ENCODE measurements around the gene FBXW4.

Gene FBXW4

DNA sequence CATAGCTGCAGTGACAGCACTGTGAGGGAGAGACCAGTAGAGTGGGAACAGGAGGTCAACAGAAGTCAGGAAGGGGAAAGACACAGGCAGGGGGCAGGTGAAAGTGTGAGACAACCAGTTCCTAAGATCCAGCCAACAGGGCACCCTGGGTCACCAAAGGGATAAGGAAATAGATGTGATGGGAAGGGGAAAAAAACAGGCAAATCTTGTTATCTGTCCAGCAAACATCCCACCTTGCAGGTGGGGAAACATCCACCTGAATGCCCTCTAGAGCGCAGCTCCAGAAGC lies 64.4 kb downstream of the FBXW4 start:
- Histone ChIP-seq H3K79me1 (ENCODE audit: low read depth, low read length) (no peaks in the 10 kb centered on the region), H4K91ac (ENCODE audit: low read depth, low read length, poor library complexity) (no peak overlapping the region), H3K18ac (ENCODE audit: low read length) (peak overlapping the region; percentile 88), H2BK120ac (ENCODE audit: low read depth, low read length) (no peak overlapping the region), H4K8ac (ENCODE audit: low read depth, low read length) (no peak overlapping the region), H2BK12ac (ENCODE audit: low read length) (no peak overlapping the region), H3K14ac (ENCODE audit: low read length) (no peak overlapping the region), H3K23ac (ENCODE audit: low read depth, low read length, poor library complexity) (peak overlapping the region; percentile 76), H2BK15ac (ENCODE audit: low read length) (no peak overlapping the region), H2BK5ac (ENCODE audit: low read length) (peak overlapping the region; percentile 14), H2AK5ac (ENCODE audit: low read depth, low read length) (peak overlapping the region; percentile 73), H3K27me3 (ENCODE audit: control insufficient read depth in 3 of 3, insufficient read depth in 3 of 3, low read depth in 1 of 3, low read length in 3 of 3) (peaks cover 0 to 46% (median 0%) of the 10 kb centered on the region in 3 experiments), H3K4ac (ENCODE audit: low read length) (no peak overlapping the region), H3K27ac (replicated peaks; ENCODE audit: low read length) (peak overlapping the region; percentile 64), H3K4me2 (ENCODE audit: insufficient read depth, low read length, poor library complexity, severe bottlenecking) (no peak overlapping the region), H3K9ac (ENCODE audit: low read depth, low read length, poor library complexity) (no peak overlapping the region), H2AFZ (ENCODE audit: low read length) (no peak overlapping the region), H3K9me3 (replicated peaks in 1 of 2; ENCODE audit: control insufficient read depth in 2 of 2, insufficient read depth in 1 of 2, low read depth in 1 of 2, low read length in 2 of 2) (peaks cover 0 to 4% of the 10 kb centered on the region in 2 donors), H3K4me1 (ENCODE audit: control insufficient read depth in 2 of 2, insufficient read depth in 1 of 2, low read depth in 1 of 2, low read length in 2 of 2) (peaks cover 0 to 21% of the 10 kb centered on the region in 2 donors), H3K36me3 (replicated peaks in 1 of 2; ENCODE audit: control insufficient read depth in 2 of 2, insufficient read depth in 2 of 2, low read length in 2 of 2) (peaks cover 0 to 3% of the 10 kb centered on the region in 2 donors), H3K4me3 (ENCODE audit: low read length in 2 of 2) (no peak overlapping the region)
- WGBS, 2 donors (ENCODE audit: extremely low coverage in 2 of 2, insufficient read length in 2 of 2, insufficient replicate concordance in 1 of 2): no CpG with 5 or more reads among the region's 1 CpG
- DNase-seq (ENCODE audit: low spot score): no peak

DNA sequence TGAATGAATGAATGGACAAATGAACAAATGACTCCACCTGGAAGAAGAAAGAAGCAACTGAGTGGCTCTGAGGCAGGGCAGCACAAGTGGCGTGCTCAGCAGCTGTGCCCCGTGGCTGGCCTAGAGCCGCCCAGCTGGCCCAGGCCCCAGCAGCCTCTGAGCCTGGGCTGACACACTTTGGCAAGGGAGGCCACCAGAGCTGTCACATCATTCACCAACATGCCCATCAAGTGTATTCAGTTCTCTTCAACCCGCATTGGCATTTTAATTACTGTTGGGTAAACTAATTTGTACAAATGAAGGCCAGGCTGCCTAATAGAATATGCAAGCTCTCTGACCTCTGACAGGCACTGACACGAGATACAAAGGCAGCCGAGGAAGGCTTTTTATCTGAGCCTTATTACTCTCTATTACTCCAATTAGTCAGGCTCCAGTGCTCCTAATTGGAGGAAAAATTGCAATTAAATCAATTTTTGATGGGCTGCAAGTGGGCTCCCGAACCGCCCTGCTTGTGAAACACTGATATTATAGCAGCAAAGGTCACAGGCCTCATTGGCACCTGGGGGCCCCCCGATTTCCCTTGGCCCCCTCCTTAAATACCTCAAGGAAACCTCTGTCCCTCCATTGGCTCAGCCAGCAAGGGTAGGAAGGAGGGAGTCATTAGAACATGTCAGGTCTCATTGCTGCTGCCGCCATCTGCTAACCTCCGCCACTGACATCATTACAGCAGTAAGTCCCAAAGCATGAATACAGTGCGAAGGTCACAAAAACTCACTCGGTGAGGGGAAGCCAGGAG lies 64.9 kb downstream of the FBXW4 start:
- H3K9ac ChIP-seq (ENCODE audit: low read depth, low read length, poor library complexity): no peak overlapping the region
- peak overlapping the region; percentile 14 for H2BK5ac ChIP-seq (ENCODE audit: low read length)
- no peak overlapping the region for H3K4me2 ChIP-seq (ENCODE audit: insufficient read depth, low read length, poor library complexity, severe bottlenecking)
- H3K27me3 ChIP-seq (ENCODE audit: control insufficient read depth in 3 of 3, insufficient read depth in 3 of 3, low read depth in 1 of 3, low read length in 3 of 3): peaks cover 0 to 50% (median 0%) of the 10 kb centered on the region in 3 experiments
- peaks cover 0 to 4% of the 10 kb centered on the region in 2 donors for H3K9me3 ChIP-seq (replicated peaks in 1 of 2; ENCODE audit: control insufficient read depth in 2 of 2, insufficient read depth in 1 of 2, low read depth in 1 of 2, low read length in 2 of 2)
- H3K4me3 ChIP-seq (ENCODE audit: low read length in 2 of 2): no peak overlapping the region
- no peak overlapping the region for H4K8ac ChIP-seq (ENCODE audit: low read depth, low read length)
- no peak overlapping the region for H3K4ac ChIP-seq (ENCODE audit: low read length)
- peak overlapping the region; percentile 88 for H3K18ac ChIP-seq (ENCODE audit: low read length)
- WGBS, 2 donors (ENCODE audit: extremely low coverage in 2 of 2, insufficient read length in 2 of 2, insufficient replicate concordance in 1 of 2): no CpG with 5 or more reads among the region's 13 CpGs
- H3K4me1 ChIP-seq (ENCODE audit: control insufficient read depth in 2 of 2, insufficient read depth in 1 of 2, low read depth in 1 of 2, low read length in 2 of 2): peaks cover 0 to 22% of the 10 kb centered on the region in 2 donors
- H3K14ac ChIP-seq (ENCODE audit: low read length): no peak overlapping the region
- DNase-seq (ENCODE audit: low spot score): peak; percentile 69
- peaks cover 0 to 3% of the 10 kb centered on the region in 2 donors for H3K36me3 ChIP-seq (replicated peaks in 1 of 2; ENCODE audit: control insufficient read depth in 2 of 2, insufficient read depth in 2 of 2, low read length in 2 of 2)
- no peaks in the 10 kb centered on the region for H3K79me1 ChIP-seq (ENCODE audit: low read depth, low read length)
- H2BK15ac ChIP-seq (ENCODE audit: low read length): no peak overlapping the region
- H3K27ac ChIP-seq (replicated peaks; ENCODE audit: low read length): peak overlapping the region; percentile 64
- no peak overlapping the region for H2BK120ac ChIP-seq (ENCODE audit: low read depth, low read length)
- H3K23ac ChIP-seq (ENCODE audit: low read depth, low read length, poor library complexity): peak overlapping the region; percentile 76
- H2BK12ac ChIP-seq (ENCODE audit: low read length): no peak overlapping the region
- no peak overlapping the region for H2AFZ ChIP-seq (ENCODE audit: low read length)
- no peak overlapping the region for H4K91ac ChIP-seq (ENCODE audit: low read depth, low read length, poor library complexity)
- H2AK5ac ChIP-seq (ENCODE audit: low read depth, low read length): peak overlapping the region; percentile 73

DNA sequence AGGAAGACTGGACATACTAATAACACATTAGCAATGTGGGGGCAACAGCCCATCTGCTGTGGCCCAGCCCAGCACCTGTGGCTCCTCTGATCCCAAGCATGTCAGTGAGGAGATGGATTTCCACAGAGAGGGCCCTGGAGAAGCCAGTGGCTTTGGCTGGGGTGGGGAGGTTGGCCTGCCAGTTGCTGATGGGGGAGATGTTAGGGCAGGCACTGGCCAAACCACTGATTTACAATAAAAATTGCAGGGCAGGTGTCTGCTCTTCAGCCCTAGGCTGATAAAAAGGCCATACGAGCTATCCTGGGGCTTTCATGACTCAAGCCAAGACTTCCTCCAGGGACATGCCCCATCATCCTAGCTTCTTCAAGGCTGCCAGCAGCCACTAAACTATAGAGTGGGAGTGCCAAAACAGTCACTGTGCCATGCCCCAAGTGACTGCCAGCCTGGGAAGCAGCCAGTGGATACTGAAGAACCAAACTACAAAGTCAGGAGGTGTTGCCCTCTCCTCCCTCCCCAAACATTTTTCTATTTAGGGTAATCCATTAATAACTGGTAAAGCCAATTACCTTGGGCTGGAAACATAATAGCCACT lies 69.1 kb downstream of the FBXW4 start:
- Histone ChIP-seq H4K8ac (ENCODE audit: low read depth, low read length) (no peak overlapping the region), H2AK5ac (ENCODE audit: low read depth, low read length) (peak overlapping the region; percentile 18), H3K9ac (ENCODE audit: low read depth, low read length, poor library complexity) (no peak overlapping the region), H3K4me3 (ENCODE audit: low read length in 2 of 2) (no peak overlapping the region), H2BK120ac (ENCODE audit: low read depth, low read length) (no peak overlapping the region), H3K36me3 (replicated peaks in 1 of 2; ENCODE audit: control insufficient read depth in 2 of 2, insufficient read depth in 2 of 2, low read length in 2 of 2) (peaks cover 0 to 3% of the 10 kb centered on the region in 2 donors), H4K91ac (ENCODE audit: low read depth, low read length, poor library complexity) (no peak overlapping the region), H3K9me3 (replicated peaks in 1 of 2; ENCODE audit: control insufficient read depth in 2 of 2, insufficient read depth in 1 of 2, low read depth in 1 of 2, low read length in 2 of 2) (no peaks in the 10 kb centered on the region), H3K27ac (replicated peaks; ENCODE audit: low read length) (no peak overlapping the region), H3K4me2 (ENCODE audit: insufficient read depth, low read length, poor library complexity, severe bottlenecking) (no peak overlapping the region), H2BK5ac (ENCODE audit: low read length) (no peak overlapping the region), H3K27me3 (ENCODE audit: control insufficient read depth in 3 of 3, insufficient read depth in 3 of 3, low read depth in 1 of 3, low read length in 3 of 3) (peaks cover 0 to 54% (median 0%) of the 10 kb centered on the region in 3 experiments), H3K4me1 (ENCODE audit: control insufficient read depth in 2 of 2, insufficient read depth in 1 of 2, low read depth in 1 of 2, low read length in 2 of 2) (peaks cover 0 to 20% of the 10 kb centered on the region in 2 donors), H3K4ac (ENCODE audit: low read length) (no peak overlapping the region), H3K18ac (ENCODE audit: low read length) (no peak overlapping the region), H2AFZ (ENCODE audit: low read length) (no peak overlapping the region), H2BK15ac (ENCODE audit: low read length) (no peak overlapping the region), H3K14ac (ENCODE audit: low read length) (no peak overlapping the region), H3K79me1 (ENCODE audit: low read depth, low read length) (no peaks in the 10 kb centered on the region), H3K23ac (ENCODE audit: low read depth, low read length, poor library complexity) (no peak overlapping the region), H2BK12ac (ENCODE audit: low read length) (no peak overlapping the region)
- WGBS, 2 donors (ENCODE audit: extremely low coverage in 2 of 2, insufficient read length in 2 of 2, insufficient replicate concordance in 1 of 2): no CpG with 5 or more reads among the region's 1 CpG
- no peak for DNase-seq (ENCODE audit: low spot score)

DNA sequence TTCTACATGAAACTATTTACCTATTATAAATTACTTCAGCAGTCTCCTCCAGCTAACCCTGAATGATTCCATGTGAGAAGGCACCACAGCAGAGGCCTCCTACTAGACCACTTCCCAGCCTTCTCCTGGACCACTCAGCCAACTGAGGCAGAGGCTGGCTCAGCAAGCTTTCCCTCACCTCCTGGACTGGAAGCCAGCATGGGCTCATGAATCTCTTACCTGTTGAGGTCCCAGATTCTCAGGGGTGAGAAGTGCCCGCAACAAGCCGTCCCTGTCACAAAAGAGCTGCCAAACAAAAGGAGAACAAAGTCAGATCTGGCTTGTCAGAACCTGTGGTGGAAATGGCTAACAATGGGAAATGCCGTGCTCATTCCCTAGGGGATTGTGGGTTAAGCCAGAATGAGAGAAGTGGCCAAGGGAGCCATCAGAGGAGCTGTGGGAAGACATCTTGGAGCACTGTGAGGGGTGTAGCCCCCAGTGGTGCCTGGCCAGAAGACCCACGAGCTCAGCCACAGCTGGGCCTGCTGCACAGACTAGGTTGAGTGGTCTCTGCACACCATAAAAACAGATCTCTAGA lies 70.4 kb downstream of the FBXW4 start:
- no peak for DNase-seq (ENCODE audit: low spot score)
- H2BK120ac ChIP-seq (ENCODE audit: low read depth, low read length): no peak overlapping the region
- H2BK5ac ChIP-seq (ENCODE audit: low read length): no peak overlapping the region
- peaks cover 0 to 19% of the 10 kb centered on the region in 2 donors for H3K4me1 ChIP-seq (ENCODE audit: control insufficient read depth in 2 of 2, insufficient read depth in 1 of 2, low read depth in 1 of 2, low read length in 2 of 2)
- no peak overlapping the region for H2AK5ac ChIP-seq (ENCODE audit: low read depth, low read length)
- H2BK12ac ChIP-seq (ENCODE audit: low read length): no peak overlapping the region
- H3K36me3 ChIP-seq (replicated peaks in 1 of 2; ENCODE audit: control insufficient read depth in 2 of 2, insufficient read depth in 2 of 2, low read length in 2 of 2): peaks cover 0 to 3% of the 10 kb centered on the region in 2 donors
- H3K9ac ChIP-seq (ENCODE audit: low read depth, low read length, poor library complexity): no peak overlapping the region
- H4K91ac ChIP-seq (ENCODE audit: low read depth, low read length, poor library complexity): no peak overlapping the region
- peak overlapping the region; percentile 20 for H3K18ac ChIP-seq (ENCODE audit: low read length)
- H3K9me3 ChIP-seq (replicated peaks in 1 of 2; ENCODE audit: control insufficient read depth in 2 of 2, insufficient read depth in 1 of 2, low read depth in 1 of 2, low read length in 2 of 2): no peaks in the 10 kb centered on the region
- no peak overlapping the region for H3K23ac ChIP-seq (ENCODE audit: low read depth, low read length, poor library complexity)
- H3K27ac ChIP-seq (replicated peaks; ENCODE audit: low read length): no peak overlapping the region
- no peak overlapping the region for H4K8ac ChIP-seq (ENCODE audit: low read depth, low read length)
- no peak overlapping the region for H3K4ac ChIP-seq (ENCODE audit: low read length)
- no peak overlapping the region for H2BK15ac ChIP-seq (ENCODE audit: low read length)
- H3K14ac ChIP-seq (ENCODE audit: low read length): no peak overlapping the region
- H3K79me1 ChIP-seq (ENCODE audit: low read depth, low read length): no peaks in the 10 kb centered on the region
- H2AFZ ChIP-seq (ENCODE audit: low read length): no peak overlapping the region
- peaks cover 0 to 55% (median 0%) of the 10 kb centered on the region in 3 experiments for H3K27me3 ChIP-seq (ENCODE audit: control insufficient read depth in 3 of 3, insufficient read depth in 3 of 3, low read depth in 1 of 3, low read length in 3 of 3)
- H3K4me2 ChIP-seq (ENCODE audit: insufficient read depth, low read length, poor library complexity, severe bottlenecking): no peak overlapping the region
- H3K4me3 ChIP-seq (ENCODE audit: low read length in 2 of 2): no peak overlapping the region
- WGBS, 2 donors (ENCODE audit: extremely low coverage in 2 of 2, insufficient read length in 2 of 2, insufficient replicate concordance in 1 of 2): no CpG with 5 or more reads among the region's 4 CpGs

Data from neuronal stem cell (in vitro differentiated cells).